CD4-positive, alpha-beta T cell treated with Interleukin-10 for 1 hour (primary cell): ENCODE results near the gene LGALS7.
"Not testable (repeated sequence)": the region's sequence is repeated elsewhere in the genome, so short reads cannot be mapped to it uniquely, and the experiment has no call there.

Experiments
- DNase-seq: peaks from one replicate; pipeline ENCODE4 v3.0.0-alpha.2; 2020

Gene LGALS7

DNA sequence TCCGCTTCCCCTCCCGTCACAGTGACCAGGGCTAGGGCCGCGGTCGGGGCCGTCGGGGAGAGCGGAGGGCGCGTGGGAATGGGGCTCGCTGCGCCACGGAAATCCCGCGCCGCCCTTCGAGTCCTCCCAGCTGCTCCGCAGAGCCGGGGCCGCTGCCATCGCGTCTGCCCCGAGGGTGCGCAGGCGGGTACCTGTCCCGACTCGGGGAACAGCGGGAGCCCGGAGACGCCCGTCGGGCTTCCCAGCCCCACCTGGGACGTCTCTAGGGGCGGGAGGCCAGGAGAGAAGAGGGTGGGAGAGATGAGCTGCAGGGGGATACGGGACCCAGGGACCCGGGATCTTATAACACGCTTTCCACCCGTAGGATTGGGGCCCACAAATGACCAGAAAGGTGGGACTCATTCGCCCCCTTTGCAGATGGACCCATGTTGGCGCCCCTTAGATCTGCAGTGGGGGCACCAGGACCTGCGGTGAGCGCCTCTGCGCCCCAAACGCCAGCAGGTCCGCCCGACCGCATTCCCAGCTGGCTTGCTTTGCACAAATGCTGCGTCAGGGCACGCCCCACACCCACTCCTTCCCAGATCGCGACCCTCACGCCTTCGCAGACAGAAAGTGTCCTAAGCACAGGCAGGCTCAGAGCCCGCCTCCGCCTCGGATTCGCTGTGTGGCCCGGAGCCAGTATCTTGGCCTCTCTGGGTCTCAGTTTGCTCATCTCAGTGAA lies 2.9 kb downstream of the LGALS7 start:
- DNase-seq = not testable (repeated sequence)

DNA sequence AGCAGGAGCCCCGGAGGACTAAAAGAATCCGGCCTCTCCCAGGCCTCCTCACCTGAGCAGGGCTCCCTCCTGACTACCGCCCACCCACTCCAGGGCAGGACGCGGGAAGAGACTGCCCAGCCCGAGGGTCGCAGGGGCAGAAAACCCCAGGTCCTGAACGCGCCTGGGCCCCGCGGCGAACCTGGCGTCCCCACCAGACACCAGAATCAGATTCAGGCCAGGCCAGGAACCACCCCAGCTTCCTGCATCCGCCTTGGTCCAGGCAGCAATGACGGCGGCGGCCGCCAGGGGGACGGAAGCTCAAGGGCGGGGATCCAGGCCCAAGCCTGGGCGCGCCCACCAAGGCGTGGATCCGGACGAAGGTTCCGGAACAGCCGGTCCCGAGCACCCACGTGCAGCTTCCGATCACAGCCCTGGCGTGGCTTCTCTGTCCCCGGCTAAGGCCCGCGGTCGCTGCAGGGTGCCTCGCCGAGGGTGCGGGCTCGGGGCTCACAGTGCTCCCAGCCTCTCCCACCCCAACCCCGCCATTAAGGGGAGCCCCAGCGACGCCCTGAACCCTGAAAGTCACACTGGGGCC lies 3.6 kb downstream of the LGALS7 start:
- DNase-seq = peak; percentile 90

DNA sequence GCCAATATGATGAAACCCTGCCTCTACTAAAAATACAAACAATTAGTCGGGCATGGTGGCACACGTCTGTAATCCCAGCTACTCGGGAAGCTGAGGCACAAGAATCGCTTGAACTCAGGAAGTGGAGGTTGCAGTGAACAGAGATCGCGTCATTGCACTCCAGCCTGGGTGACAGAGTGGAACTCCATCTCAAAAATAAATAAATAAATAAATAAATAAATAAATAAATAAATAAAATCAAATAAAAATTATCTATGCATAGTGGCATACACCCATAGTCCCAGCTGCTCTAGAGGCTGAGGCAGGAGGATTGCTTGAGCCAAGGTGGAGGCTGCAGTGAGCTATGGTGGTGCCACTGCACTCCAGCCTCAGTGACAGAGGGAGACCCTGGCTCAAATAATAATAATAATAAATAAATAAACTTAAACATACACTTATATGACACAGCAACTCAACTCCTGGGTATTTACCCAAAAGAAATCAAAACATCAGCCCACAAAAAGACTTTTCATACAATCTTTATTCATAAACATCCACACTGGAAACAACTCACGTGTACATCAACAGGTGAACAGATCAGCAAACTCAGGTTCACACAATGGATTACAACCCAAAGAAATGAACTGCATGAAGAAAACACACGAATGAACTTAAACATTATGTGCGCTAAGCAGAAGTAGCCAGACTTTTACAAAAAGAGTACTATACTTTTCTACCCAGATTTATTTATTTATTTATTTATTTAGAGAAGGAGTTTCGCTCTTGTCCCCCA lies 6.9 kb downstream of the LGALS7 start:
- no peak for DNase-seq

DNA sequence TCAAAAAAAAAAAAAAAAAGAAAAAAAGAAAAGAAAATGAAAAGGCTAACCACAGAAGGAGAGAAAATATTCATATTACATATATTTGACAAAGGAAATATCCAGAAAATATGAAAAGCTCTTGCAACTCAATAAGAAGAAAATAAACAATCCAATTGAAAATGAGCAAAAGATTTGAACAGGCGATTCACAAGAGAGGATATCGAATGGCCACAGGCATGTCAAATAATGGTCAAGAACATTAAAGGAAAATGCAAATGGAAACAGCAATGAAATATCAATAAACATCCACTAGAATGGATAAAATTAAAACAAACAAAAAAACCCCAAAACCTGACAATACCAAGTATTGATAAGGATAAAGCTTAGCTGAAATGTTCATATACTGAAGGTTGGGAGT lies 8.1 kb downstream of the LGALS7 start:
- no peak for DNase-seq

DNA sequence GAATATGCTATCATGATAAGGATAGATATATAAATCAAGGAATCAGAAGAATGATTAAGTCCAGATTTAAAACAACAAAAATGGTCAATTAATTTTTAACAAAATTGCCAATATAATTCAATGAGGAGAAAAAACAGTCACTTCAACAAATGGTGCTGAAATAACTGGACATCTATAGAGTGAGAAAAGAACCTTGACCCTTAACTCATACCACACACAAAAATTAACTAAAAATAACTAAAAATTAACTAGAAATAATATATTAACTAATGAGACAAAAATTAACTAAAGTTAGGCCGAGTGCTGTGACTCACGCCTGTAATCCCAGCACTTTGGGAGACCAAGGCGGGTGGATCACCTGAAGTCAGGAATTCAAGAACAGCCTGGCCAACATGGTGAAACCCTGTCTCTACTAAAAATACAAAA lies 9.5 kb downstream of the LGALS7 start:
- no peak for DNase-seq

DNA sequence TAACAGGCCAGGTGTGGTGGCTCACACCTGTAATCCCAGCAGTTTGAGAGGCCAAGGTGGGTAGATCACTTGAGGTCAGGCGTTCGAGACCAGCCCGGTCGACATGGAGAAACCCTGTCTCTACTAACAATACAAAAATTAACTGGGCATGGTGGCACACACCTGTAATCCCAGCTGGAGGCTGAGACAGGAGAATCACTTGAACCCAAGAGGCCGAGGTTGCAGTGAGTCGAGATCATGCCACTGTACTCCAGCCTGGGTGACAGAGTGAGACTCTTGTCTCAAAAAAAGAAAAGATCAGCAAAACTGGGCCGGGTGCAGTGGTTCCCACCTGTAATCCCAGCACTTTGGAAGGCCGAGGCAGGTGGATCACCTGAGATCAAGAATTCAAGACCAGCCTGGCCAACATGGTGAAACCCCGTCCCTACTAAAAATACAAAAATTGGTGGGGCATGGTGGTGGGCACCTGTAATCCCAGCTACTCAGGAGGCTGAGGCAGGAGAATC lies 11.4 kb downstream of the LGALS7 start:
- not testable (repeated sequence) for DNase-seq

DNA sequence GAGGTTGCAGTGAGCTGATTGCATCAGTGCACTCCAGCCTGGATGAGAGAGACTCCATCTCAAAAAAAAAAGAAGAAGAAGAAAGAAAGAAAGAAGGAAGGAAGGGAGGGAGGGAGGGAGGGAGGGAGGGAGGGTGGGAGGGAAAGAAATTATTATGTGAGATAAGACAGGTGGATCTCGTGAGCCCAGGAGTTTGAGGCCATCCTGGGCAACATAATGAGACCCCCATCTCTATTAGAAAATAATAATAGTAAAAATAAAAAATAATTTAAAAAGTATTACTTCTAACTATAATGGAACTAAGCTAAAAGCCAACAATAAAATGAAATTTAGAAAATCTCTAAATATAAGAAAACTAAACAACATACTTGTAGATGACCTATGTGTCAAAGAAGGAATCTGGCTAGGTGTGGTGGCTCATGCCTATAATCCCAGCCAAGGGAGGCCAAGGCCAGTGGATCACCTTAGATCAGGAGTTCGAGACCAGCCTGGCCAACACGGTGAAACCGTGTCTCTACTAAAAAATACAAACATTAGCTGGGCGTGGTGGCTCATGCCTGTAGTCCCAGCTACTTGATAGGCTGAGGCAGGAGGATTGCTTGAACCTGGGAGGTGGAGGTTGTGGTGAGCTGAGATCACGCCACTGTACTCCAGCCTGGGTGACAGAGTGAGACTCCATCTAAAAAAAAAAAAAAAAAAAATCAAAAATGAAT lies 12.4 kb downstream of the LGALS7 start:
- DNase-seq = not testable (repeated sequence)

DNA sequence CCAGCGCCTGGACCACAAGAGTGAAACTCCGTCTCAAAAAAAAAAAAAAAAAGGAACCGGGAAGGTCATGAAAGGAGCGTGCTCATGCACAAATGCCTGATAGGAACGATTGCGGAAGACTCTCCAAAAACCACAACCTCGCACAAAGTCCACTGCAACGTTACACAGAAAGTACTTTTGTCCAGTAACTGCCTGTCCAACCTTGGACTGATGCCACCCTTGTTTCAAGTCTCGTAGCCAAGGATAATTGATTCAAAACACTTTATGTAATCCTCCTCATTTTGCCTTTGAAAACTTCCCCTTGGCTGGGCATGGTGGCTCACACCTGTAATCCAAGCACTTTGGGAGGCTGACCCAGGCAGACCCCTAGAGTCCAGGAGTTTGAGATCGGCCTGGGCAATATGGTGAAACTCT lies 13.7 kb downstream of the LGALS7 start:
- DNase-seq = no peak

DNA sequence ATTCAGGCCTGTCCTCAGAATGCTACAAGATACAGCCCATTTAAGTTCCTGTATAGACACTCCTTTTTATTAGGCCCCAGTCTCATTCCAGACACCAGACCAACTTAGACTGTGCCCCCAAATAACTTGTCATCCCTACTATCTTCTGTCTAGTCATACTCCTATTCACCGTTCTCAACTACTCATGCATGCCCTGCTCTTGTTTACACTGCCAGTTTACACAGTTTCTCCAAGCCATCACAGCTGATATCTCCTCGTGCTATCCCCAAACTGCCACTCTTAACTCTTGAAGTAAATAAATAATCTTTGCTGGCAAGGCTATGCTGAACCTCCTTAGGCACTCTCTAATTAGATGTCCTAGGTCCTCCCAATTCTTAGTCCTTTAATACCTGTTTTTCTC lies 19.1 kb downstream of the LGALS7 start:
- DNase-seq = not testable (repeated sequence)

DNA sequence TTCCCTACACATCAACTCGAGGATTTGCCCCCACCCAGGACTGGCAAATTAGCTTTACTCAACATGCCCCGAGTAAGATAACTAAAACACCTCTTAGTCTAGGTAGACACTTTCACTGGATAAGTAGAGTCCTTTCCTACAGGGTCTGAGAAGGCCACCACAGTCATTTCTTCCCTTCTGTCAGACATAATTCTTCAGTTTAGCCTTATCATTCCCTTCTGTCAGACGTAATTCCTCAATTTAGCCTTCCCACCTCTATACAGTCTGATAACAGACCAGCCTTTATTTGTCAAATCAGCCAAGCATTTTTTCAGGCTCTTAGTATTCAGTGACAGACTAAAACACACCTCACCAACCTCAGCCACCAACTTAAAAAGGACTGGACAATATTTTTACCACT lies 19.5 kb downstream of the LGALS7 start:
- DNase-seq = not testable (repeated sequence)

DNA sequence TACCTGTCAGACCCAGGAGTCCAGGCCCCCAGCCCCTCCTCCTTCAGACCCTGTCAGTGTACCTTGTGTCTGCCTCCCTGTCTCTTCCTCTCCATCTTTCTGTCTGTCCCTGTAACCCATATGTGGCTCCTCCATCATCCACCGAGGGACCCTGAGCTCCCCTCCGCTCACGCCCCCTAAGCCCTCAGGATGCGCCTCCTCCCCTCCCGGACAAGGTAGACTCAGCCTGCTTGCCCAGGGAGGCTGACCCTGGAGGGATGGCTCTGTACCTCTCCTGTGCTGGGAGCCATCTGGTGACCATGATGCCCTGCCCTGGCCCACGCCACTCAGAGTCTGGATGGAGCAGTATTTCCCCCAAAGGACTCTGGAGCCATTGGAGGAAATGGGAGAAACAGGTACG lies 28.0 kb downstream of the LGALS7 start:
- DNase-seq = no peak

DNA sequence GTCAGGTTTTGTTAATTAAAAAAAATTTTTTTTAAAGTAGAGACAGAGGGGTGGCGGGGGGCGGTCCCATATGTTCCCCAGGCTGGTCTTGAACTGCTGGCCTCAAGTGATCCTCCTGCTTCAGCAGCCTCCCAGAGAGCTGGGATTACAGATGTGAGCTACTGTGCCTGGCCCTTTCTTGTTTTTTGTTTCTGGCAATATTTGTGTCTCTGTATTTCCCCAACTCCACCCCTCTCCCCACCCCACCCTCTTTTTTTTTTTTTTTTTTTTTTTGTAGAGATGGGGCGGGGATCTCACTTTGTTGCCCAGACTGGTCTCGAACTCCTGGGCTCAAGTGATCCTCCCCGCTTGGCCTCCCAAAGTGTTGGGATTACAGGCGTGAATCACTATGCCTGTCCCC lies 28.4 kb downstream of the LGALS7 start:
- no peak for DNase-seq

DNA sequence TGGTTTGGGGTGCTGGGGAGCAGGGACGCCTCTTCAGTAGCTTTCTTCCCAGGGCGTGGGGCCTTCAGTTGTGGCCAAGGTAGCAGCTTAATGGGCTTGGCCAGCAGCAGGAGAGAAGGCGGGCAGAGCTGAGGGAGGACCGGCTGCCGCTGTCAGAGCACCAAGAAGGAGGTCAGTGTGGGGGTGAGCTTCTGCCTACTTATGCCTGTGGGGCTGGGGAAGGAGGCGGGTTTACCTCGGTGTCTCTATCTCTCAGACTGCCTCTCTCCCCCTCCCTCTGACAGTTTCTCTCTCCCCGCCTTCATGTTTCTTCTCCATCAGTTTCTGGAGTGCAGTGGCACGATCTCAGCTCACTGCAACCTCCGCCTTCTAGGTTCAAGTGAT lies 29.0 kb downstream of the LGALS7 start, which contains the start of gene CAPN12:
Gene CAPN12 (minus strand): TSS at position 177 of the 384 bp plus-strand sequence. CDS start 309 bp downstream, outside the sequence.
- no peak for DNase-seq

DNA sequence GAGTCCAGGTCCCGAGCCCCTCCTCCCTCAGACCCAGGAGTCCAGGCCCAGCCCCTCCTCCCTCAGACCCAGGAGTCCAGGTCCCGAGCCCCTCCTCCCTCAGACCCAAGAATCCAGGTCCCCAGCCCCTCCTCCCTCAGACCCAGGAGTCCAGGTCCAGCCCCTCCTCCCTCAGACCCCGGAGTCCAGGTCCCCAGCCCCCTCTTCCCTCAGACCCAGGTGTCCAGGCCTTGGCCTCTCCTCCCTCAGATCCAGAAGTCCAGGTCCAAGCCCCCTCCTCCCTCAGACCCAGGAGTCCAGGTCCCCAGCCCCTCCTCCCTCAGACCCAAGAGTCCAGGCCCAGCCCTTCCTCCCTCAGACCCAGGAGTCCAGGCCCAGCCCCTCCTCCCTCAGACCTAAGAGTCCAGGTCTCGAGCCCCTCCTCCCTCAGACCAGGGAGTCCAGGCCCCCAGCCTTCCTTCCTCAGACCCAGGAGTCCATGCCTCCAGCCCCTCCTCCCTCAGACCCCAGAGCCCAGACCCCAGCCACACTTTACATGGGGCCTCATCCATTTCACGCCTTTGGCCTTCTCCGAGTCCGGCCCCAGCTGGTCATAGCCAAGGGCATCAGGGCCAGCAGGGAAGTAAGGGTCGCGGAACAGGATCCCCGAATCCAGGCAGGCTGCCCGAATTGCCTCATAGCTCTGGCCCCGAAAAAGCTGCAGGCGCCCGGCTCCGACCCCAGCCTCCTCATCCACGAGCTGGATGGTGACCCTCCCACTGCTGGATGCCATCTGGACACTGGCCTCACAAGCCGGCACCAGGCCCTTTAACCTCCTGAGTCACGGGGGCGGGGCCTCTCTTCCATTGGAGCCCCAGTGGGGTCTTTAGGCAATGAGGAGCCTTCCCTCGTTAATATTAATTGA lies 29.7 kb downstream of the LGALS7 start:
- no peak for DNase-seq

DNA sequence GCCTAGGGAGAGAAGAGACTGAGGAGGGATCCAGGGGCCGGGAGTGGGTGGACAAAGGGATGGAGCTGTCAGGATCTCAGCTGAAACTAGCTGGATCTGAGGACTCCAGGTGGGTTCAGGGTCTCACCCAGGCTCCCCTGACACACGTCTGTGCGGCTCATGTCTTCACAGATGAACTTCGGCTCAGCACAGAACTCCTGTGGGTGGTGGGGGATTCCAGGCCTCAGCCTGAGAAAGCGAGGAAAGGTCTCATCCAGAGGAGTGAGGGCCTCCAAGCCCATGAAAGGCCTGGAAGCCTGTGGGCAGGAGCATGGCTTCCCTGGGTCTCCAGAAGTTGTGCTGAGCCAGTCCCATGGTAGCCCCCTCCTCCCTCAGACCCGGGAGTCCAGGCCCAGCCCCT lies 30.4 kb downstream of the LGALS7 start:
- DNase-seq = no peak

DNA sequence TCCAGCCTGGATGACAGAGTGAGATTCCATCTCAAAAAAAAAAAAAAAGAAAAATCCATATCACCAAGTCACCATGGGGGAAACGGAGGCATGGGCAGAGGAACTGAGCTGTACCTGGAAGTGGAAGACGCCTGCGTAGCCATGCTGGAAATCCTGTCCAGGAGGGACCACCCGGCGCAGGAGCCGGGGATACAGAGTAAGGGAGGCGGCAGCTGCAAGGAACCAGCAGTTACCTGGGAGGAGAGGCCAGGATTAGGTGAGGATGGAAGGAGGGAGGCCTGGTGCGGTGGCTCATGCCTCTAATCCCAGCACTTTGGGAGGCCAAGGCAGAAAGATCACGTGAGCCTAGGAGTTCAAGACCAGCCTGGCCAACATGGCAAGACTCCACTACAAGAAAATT lies 31.0 kb downstream of the LGALS7 start:
- no peak for DNase-seq

DNA sequence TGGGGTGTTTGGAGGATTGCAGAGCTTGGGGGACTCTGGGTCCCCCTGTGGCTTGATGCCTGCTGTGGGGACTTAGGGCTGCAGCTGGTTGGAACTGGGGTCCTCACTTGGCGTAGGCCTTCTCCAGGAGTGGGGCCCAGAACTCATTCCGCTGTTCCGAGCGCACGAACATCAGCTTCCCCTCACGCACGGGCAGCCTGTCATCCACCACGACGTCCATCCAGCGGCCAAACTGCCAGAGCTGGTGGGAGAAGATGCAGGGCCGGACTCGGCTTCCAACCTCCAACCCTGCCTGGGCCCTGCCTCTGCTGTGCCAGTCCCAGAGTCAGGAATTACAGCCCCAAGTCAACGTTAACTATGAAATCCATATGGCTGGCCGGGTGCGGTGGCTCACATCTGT lies 31.6 kb downstream of the LGALS7 start:
- no peak for DNase-seq

DNA sequence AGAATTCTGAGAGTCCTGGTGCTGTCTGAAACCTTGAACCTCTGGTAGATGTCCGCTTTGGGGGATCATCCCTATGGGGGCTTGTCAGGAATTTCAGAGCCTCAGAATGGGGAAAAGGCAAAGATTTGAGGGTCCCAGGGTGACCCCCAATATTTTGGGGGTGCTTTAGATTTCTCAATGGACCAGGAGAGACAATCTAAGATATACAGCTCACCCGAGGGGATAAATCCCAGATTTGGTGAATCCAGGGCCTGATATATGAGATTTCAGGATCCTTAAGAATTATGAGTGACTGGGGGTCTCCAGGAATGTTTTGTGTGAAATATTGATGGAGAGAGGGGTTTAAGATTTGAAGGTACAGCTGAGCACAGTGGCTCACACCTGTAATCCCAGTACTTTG lies 32.4 kb downstream of the LGALS7 start:
- DNase-seq = no peak

DNA sequence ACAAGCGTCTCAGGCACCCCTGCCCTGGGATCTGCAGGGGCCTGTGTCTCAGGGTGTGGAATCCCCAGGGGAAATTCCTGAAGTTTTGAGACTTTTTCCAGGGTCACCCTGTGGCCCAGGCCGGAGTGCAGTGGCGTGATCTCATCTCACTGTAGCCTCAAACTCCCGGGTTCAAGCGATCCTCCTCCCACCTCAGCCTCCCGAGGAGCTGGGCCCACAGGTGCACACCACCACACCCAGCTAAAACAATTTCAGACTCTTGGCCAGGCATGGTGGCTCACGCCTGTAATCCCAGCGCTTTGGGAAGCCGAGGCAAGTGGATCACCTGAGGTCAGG lies 33.1 kb downstream of the LGALS7 start:
- DNase-seq = no peak

DNA sequence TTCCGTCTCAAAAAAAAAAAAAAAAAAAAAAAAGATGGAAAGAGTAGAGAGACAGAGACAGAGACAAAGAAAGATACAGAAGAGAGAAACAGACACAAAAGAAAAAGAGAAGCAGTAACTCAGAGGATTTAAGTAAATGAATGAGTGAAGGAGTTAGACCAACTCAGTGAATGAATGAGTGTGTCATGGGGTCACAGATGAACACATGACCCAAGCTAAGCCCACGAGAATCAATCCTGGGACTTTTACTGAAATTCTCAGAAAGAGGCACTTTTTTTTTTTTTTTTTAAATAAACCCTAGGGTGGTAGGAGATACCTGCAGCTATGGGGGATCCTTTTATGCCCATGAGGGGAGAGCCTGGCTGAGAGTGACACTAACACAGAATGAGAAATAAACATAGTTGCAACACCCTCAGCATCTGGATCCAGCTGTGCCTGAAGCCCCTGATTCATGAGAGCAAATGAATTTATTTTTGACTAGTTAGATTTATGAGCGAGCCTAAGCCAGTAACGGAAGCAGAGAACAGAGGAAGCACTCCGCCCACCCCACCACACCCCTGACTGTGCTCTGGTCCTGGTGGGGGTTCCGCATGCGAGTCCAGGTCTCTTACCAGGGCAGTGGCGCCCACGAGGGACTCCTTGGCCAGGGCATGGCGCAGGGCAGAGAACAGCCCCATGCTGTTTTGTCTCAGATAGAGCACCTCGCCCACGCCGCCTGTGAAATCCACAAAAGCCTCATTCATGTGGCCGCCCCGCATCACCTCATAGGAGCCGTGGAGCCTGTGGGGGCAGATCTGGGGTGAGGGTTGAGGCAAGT lies 33.7 kb downstream of the LGALS7 start:
- DNase-seq = no peak
